Measurements from ENCODE around the gene SMARCA2.

DNA sequence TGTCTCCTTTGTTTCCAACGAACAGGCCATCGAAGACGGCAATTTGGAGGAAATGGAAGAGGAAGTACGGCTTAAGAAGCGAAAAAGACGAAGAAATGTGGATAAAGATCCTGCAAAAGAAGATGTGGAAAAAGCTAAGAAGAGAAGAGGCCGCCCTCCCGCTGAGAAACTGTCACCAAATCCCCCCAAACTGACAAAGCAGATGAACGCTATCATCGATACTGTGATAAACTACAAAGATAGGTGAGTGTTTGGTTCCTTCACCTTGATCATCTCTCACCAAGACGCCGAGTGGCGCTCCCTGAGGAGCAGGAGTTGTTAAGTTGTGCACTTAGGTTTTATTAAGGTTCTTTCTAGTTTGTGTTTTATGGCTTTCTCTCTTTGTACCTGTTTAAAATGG is 146.5 kb downstream of the SMARCA2 start:
- no peak for TF ChIP-seq CTBP1 (IDR thresholded peaks at IDR 0.05; ENCODE audit: borderline replicate concordance)
- no peak for TF ChIP-seq HDGF (IDR thresholded peaks at IDR 0.05; ENCODE audit: borderline replicate concordance)
- TF ChIP-seq FOXK2 (IDR thresholded peaks at IDR 0.05) = no peak
- no peak for TF ChIP-seq L3MBTL2 (conservative IDR thresholded peaks at IDR 0.05)
- TF ChIP-seq ELF4 (IDR thresholded peaks at IDR 0.05) = no peak
- TF ChIP-seq SP1 (IDR thresholded peaks at IDR 0.05) = no peak

All from HEK293T (cell line).